Astrocyte (in vitro differentiated cells and primary cell): ENCODE results near the gene ENTPD3. TPM values are rescaled to one million over a fixed set of nuclear protein-coding genes. Genes with fewer than 3 reads are reported as not detected.

ENCODE experiments used
- DNase-seq: peaks from one replicate; pipeline ENCODE4 v3.0.0-alpha.2; 2010; ENCODE audit warnings: low read depth
- FAIRE-seq: peaks from 2 replicates; lab custom pipeline; 2011; peaks lifted over from hg19 to GRCh38; lab: Jason Lieb, UNC
- H2AFZ ChIP-seq: 2 replicates; pipeline ENCODE4 v1.6.0; 2012; ENCODE audit warnings: low read depth, low read length, inconsistent platforms
- H3K27ac ChIP-seq: 2 replicates; pipeline ENCODE4 v1.5.1; 2011; ENCODE audit warnings: low read depth, low read length, inconsistent platforms
- H3K27me3 ChIP-seq: 2 replicates; pipeline ENCODE4 v1.6.0; 2011; ENCODE audit warnings: low read length, inconsistent platforms; ENCODE audit not compliant: insufficient read depth
- H3K36me3 ChIP-seq: 2 replicates; pipeline ENCODE4 v1.5.1; 2011; ENCODE audit warnings: low read length, inconsistent platforms; ENCODE audit not compliant: insufficient read depth
- H3K4me1 ChIP-seq: 2 replicates; pipeline ENCODE4 v1.5.1; 2011; ENCODE audit warnings: low read length, inconsistent platforms; ENCODE audit not compliant: insufficient read depth
- H3K4me2 ChIP-seq: 2 replicates; pipeline ENCODE4 v1.6.0; 2012; ENCODE audit warnings: low read length, inconsistent platforms
- H3K4me3 ChIP-seq: 2 replicates; pipeline ENCODE4 v1.5.1; 2011; ENCODE audit warnings: low read depth, mild to moderate bottlenecking, low read length, inconsistent platforms; ENCODE audit not compliant: insufficient read depth
- H3K79me2 ChIP-seq: 2 replicates; pipeline ENCODE4 v1.6.0; 2012; ENCODE audit warnings: mild to moderate bottlenecking, low read length, inconsistent platforms; ENCODE audit not compliant: insufficient read depth
- H3K9ac ChIP-seq: 2 replicates; pipeline ENCODE4 v1.6.0; 2012; ENCODE audit warnings: mild to moderate bottlenecking, low read length, inconsistent platforms
- H3K9me3 ChIP-seq: 2 replicates; pipeline ENCODE4 v1.5.1; 2012; ENCODE audit warnings: low read depth, mild to moderate bottlenecking, low read length, inconsistent platforms; ENCODE audit not compliant: insufficient read depth
- H4K20me1 ChIP-seq: 2 replicates; pipeline ENCODE4 v1.6.0; 2012; ENCODE audit warnings: low read length, inconsistent platforms; ENCODE audit not compliant: insufficient read depth
- H3K27ac Mint-ChIP-seq: one replicate; pipeline ENCODE4 v1.8.0; 2021; ENCODE audit warnings: mild to moderate bottlenecking, mixed read lengths; ENCODE audit not compliant: unreplicated experiment
- H3K27me3 Mint-ChIP-seq: one replicate; pipeline ENCODE4 v1.8.0; 2021; ENCODE audit warnings: low read depth, mixed read lengths; ENCODE audit not compliant: unreplicated experiment
- H3K36me3 Mint-ChIP-seq: one replicate; pipeline ENCODE4 v1.8.0; 2021; ENCODE audit warnings: low read depth, mixed read lengths; ENCODE audit not compliant: unreplicated experiment
- H3K4me1 Mint-ChIP-seq: one replicate; pipeline ENCODE4 v1.8.0; 2021; ENCODE audit warnings: low read depth, mixed read lengths; ENCODE audit not compliant: unreplicated experiment
- H3K4me3 Mint-ChIP-seq: one replicate; pipeline ENCODE4 v1.8.0; 2021; ENCODE audit warnings: mild to moderate bottlenecking, moderate library complexity, mixed read lengths; ENCODE audit not compliant: unreplicated experiment
- H3K9me3 Mint-ChIP-seq: one replicate; pipeline ENCODE4 v1.8.0; 2021; ENCODE audit warnings: mild to moderate bottlenecking, mixed read lengths; ENCODE audit not compliant: unreplicated experiment
- EZH2 ChIP-seq: IDR thresholded peaks from 2 replicates; pipeline ENCODE4 v1.6.1; 2012; ENCODE audit warnings: mild to moderate bottlenecking, low read length, inconsistent platforms; ENCODE audit not compliant: insufficient read depth
- total RNA-seq: library from RNA; stranded (reverse); gene quantifications from 2 replicates; pipeline ENCODE4 v1.2.1, GENCODE V29; 2021
- TF ChIP-seq, protein P1 (sequence below): IDR thresholded peaks from 2 replicates; pipeline ENCODE4 v1.5.1; 2011; ENCODE audit warnings: low read depth, mild to moderate bottlenecking, inconsistent platforms, low read length, moderate library complexity; ENCODE audit not compliant: insufficient read depth

ENTPD3 gene
- total RNA-seq, 1 donor from 2014 or later: 0.75 TPM

DNA sequence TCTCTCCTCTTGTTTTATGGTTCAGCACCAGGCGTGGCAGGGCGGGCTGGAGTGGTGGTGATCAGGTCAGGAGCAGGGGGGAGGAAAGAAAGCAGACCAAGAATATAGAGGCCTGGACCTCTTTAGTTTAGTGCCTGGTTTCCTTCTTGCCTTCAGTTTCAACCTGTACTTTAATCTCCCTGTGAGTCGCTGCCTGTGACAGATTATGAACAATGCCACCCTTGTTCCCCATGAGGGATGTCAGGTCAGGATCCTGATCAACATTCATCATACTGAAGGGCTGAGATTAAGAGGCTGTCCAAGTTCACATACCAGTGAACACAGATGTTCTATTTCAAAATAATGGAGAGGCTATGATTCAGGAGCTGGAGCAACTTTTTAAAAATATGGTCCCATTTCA, 11.4 kb downstream of the ENTPD3 start:
- H3K27ac ChIP-seq: no peak overlapping the region
- H3K79me2 ChIP-seq: no peaks in the 10 kb centered on the region
- FAIRE-seq: no peak
- H3K4me1 ChIP-seq: no peaks in the 10 kb centered on the region
- Mint-ChIP-seq H3K4me3 (no peak overlapping the region), H3K4me1 (no peaks in the 10 kb centered on the region), H3K9me3 (peaks cover 2% of the 10 kb centered on the region), H3K27me3 (peaks cover 7% of the 10 kb centered on the region), H3K27ac (no peak overlapping the region), H3K36me3 (no peaks in the 10 kb centered on the region)
- H3K4me3 ChIP-seq: no peak overlapping the region
- DNase-seq: no peak
- no peak overlapping the region for H3K9ac ChIP-seq
- H3K4me2 ChIP-seq: no peak overlapping the region
- no peak overlapping the region for H2AFZ ChIP-seq
- TF ChIP-seq, protein P1, sequence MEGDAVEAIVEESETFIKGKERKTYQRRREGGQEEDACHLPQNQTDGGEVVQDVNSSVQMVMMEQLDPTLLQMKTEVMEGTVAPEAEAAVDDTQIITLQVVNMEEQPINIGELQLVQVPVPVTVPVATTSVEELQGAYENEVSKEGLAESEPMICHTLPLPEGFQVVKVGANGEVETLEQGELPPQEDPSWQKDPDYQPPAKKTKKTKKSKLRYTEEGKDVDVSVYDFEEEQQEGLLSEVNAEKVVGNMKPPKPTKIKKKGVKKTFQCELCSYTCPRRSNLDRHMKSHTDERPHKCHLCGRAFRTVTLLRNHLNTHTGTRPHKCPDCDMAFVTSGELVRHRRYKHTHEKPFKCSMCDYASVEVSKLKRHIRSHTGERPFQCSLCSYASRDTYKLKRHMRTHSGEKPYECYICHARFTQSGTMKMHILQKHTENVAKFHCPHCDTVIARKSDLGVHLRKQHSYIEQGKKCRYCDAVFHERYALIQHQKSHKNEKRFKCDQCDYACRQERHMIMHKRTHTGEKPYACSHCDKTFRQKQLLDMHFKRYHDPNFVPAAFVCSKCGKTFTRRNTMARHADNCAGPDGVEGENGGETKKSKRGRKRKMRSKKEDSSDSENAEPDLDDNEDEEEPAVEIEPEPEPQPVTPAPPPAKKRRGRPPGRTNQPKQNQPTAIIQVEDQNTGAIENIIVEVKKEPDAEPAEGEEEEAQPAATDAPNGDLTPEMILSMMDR: no peak
- no peaks in the 10 kb centered on the region for H3K9me3 ChIP-seq
- no peaks in the 10 kb centered on the region for H4K20me1 ChIP-seq
- no peaks in the 10 kb centered on the region for H3K27me3 ChIP-seq
- H3K36me3 ChIP-seq: no peaks in the 10 kb centered on the region

DNA sequence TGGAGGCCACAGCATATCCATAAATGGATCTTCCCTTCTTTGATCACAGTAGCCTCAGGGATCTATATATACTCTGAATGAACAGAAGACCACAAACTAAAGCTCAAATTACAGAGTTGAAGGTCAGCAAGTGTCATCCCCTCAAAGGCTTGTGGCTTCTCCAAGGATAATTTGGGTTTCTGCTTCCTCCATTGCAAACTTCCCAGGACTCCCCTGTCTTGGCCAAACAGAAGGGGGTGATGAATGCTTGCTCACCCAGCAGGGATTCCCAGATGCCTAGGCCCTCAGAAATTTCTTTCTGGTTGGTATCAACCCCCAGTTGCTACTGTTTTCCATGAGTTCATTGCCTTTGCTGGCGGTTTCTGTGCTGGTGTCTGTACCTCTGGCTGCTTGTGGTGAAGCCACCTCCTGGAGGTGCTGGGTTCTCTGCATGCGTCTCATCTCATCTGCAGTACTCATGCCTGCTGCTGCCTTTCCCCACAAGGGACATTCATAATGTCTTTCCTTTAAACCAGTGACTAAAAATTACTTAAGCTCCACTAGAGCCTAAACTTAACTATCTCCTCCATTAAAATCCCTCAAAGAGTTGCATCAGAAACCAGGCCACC, 17.7 kb downstream of the ENTPD3 start:
- H3K36me3 ChIP-seq: no peaks in the 10 kb centered on the region
- DNase-seq: no peak
- no peak overlapping the region for H2AFZ ChIP-seq
- no peaks in the 10 kb centered on the region for H3K9me3 ChIP-seq
- no peak overlapping the region for H3K4me3 ChIP-seq
- Mint-ChIP-seq H3K36me3 (no peaks in the 10 kb centered on the region), H3K4me1 (peaks cover 5% of the 10 kb centered on the region), H3K4me3 (no peak overlapping the region), H3K9me3 (peaks cover 2% of the 10 kb centered on the region), H3K27me3 (peaks cover 2% of the 10 kb centered on the region), H3K27ac (no peak overlapping the region)
- no peak overlapping the region for H3K9ac ChIP-seq
- no peaks in the 10 kb centered on the region for H4K20me1 ChIP-seq
- H3K79me2 ChIP-seq: no peaks in the 10 kb centered on the region
- no peak for FAIRE-seq
- no peak overlapping the region for H3K4me2 ChIP-seq
- H3K4me1 ChIP-seq: no peaks in the 10 kb centered on the region
- TF ChIP-seq, protein P1: no peak
- no peak for TF ChIP-seq EZH2
- H3K27ac ChIP-seq: no peak overlapping the region
- no peaks in the 10 kb centered on the region for H3K27me3 ChIP-seq

DNA sequence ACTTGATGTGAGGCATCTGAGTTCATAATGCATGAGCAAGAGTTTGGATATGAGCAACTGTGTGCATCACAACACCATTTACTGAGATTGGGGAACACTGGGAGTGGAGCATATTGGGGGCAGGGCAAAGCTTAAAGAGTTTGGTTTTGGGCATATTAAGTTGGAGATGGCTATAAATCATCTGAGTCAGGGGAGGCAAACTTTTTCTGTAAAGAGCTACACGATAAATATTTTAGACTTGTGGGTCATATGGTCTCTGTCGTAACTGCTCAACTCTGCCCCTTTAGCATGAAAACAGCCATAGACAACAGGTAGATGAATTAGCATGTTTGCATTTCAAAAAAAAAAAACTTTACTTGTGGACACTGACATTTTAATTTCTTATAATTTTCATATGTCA, 20.0 kb downstream of the ENTPD3 start:
- no peaks in the 10 kb centered on the region for H3K9me3 Mint-ChIP-seq
- FAIRE-seq (no peak), DNase-seq (no peak)
- no peaks in the 10 kb centered on the region for H3K9me3 ChIP-seq
- no peaks in the 10 kb centered on the region for H3K27me3 Mint-ChIP-seq
- H3K36me3 ChIP-seq: no peaks in the 10 kb centered on the region
- no peak overlapping the region for H3K27ac ChIP-seq
- no peaks in the 10 kb centered on the region for H3K36me3 Mint-ChIP-seq
- no peaks in the 10 kb centered on the region for H4K20me1 ChIP-seq
- no peaks in the 10 kb centered on the region for H3K27me3 ChIP-seq
- TF ChIP-seq EZH2: no peak
- TF ChIP-seq, protein P1: no peak
- H3K4me3 ChIP-seq: no peak overlapping the region
- no peak overlapping the region for H2AFZ ChIP-seq
- no peaks in the 10 kb centered on the region for H3K4me1 ChIP-seq
- no peak overlapping the region for H3K4me3 Mint-ChIP-seq
- H3K79me2 ChIP-seq: no peaks in the 10 kb centered on the region
- H3K4me1 Mint-ChIP-seq: peaks cover 5% of the 10 kb centered on the region
- H3K4me2 ChIP-seq: no peak overlapping the region
- no peak overlapping the region for H3K9ac ChIP-seq
- no peak overlapping the region for H3K27ac Mint-ChIP-seq
